Measurements from ENCODE around the gene BROX.

The BROX gene

GRCh38 chr1:222777463-222777862, 65.1 kb downstream of the BROX start:
- no peak for DNase-seq (ENCODE audit: low read depth, low spot score)

GRCh38 chr1:222777977-222778376, 65.6 kb downstream of the BROX start:
- no peak for DNase-seq (ENCODE audit: low read depth, low spot score)

- DNase-seq (ENCODE audit: low read depth, low spot score) = no peak
These were observed 68.9 kb downstream of the BROX start for GRCh38 chr1:222781251-222781650.

- DNase-seq (ENCODE audit: low read depth, low spot score) = no peak
These were observed 70.7 kb downstream of the BROX start for GRCh38 chr1:222783051-222783450.

GRCh38 chr1:222784371-222784770, 72.0 kb downstream of the BROX start:
- no peak for DNase-seq (ENCODE audit: low read depth, low spot score)

Data from activated naive CD8-positive, alpha-beta T cell treated with anti-CD3 and anti-CD28 coated beads, Interleukin-2, amount 50 U/mL, for 16 hours (primary cell).